HG02840 (cell line): ENCODE data around the gene GPRIN2.
"Not testable (repeated sequence)": the region's sequence is repeated elsewhere in the genome, so short reads cannot be mapped to it uniquely, and the experiment has no call there.

Source experiments
- ATAC-seq: cut with Tn5 transposase; IDR thresholded peaks from one replicate; pipeline ENCODE4 v1.9.1; 2021; ENCODE audit warnings: mild to moderate bottlenecking, moderate library complexity, moderate number of reproducible peaks; ENCODE audit not compliant: unreplicated experiment, low FRiP score

The GPRIN2 gene

GRCh38 chr10:46523119-46523961, 33.1 kb downstream of the GPRIN2 start:
- ATAC-seq: no peak

- ATAC-seq: no peak
These were observed 34.0 kb downstream of the GPRIN2 start for GRCh38 chr10:46522295-46523118.

GRCh38 chr10:46520941-46521340, 35.5 kb downstream of the GPRIN2 start:
- ATAC-seq: no peak

GRCh38 chr10:46520381-46520780, 36.1 kb downstream of the GPRIN2 start:
- ATAC-seq: no peak

- ATAC-seq: no peak
These were observed 38.3 kb downstream of the GPRIN2 start for GRCh38 chr10:46518028-46518725.

- ATAC-seq: no peak
These were observed 38.9 kb downstream of the GPRIN2 start for GRCh38 chr10:46517541-46517940.

GRCh38 chr10:46516660-46517416, 39.6 kb downstream of the GPRIN2 start:
- no peak for ATAC-seq

GRCh38 chr10:46515793-46516192, 40.7 kb downstream of the GPRIN2 start:
- no peak for ATAC-seq

- ATAC-seq: no peak
These were observed 41.1 kb downstream of the GPRIN2 start for GRCh38 chr10:46515366-46515765.

GRCh38 chr10:46514899-46515298, 41.6 kb downstream of the GPRIN2 start:
- ATAC-seq: no peak

- no peak for ATAC-seq
These were observed 42.0 kb downstream of the GPRIN2 start for GRCh38 chr10:46514431-46514861.

GRCh38 chr10:46513333-46513732, 43.1 kb downstream of the GPRIN2 start:
- not testable (repeated sequence) for ATAC-seq

GRCh38 chr10:46512725-46513124, 43.7 kb downstream of the GPRIN2 start:
- not testable (repeated sequence) for ATAC-seq

- ATAC-seq: not testable (repeated sequence)
These were observed 44.5 kb downstream of the GPRIN2 start for GRCh38 chr10:46512002-46512401.
